ENCODE results near the gene EIF3F. TPM values are rescaled to one million over a fixed set of nuclear protein-coding genes. Genes with fewer than 3 reads are reported as not detected.

Gene EIF3F
- total RNA-seq, 2 donors from 2014 or later, result 329 to 492 TPM

DNA sequence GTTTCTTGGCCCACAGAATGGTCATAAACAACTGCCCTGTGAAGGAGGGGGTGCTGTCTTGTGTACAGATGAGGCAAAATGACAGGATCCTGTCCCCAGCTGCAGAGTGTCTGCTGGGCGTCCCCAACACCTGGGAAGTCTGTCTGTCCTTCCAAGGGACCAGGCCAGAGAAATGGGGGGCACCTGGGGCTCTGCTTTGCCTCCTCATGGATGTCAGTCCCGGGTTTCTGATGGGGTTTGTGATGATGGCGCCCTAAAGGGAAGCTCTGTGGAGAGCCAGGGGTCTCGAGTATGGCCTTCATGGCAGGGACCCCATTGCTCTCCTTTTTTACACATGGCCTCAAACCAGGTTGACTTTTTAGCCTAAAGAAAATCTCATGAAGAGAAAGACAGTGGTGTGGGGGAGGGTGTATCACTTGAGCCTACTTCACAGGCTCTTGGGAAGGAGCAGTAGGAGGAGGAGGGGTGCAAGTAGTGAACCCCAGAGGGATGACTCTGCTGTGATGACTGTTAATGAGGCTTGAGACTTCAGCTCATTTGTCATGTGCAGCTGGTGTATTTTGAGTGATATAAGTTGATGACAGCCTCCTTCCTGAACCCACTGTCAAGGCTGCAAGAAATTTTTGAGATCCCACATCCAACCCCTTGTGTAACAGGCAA is 53.3 kb downstream of the EIF3F start:
- Mint-ChIP-seq H3K9me3 (no peaks in the 10 kb centered on the region), H3K27ac (no peak overlapping the region), H3K36me3 (no peaks in the 10 kb centered on the region)
- ATAC-seq, result no peak
- DNase-seq (ENCODE audit: low spot score in 2 of 2), result no peak

DNA sequence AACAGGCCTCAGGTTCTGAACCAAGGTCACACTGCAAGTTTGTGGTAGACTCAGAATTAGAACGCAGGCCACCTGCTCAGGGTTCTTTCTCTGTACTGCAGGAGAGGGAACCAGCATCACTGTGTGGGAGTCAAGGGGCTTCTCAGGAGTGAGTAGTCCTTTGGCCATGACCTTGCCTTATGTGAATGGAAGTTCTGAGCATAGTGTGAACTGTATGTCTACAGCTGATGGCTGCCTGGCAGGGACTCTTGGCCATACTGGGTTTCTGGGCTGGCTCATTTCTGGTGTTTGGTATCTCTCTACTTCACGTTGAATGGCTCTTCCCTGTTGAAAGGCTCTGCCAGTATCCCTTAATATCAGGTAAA is 53.8 kb downstream of the EIF3F start:
- no peaks in the 10 kb centered on the region for H3K36me3 Mint-ChIP-seq
- no peak overlapping the region for H3K27ac Mint-ChIP-seq
- DNase-seq (ENCODE audit: low spot score in 2 of 2) (no peak), ATAC-seq (no peak)
- H3K9me3 Mint-ChIP-seq, result no peaks in the 10 kb centered on the region

DNA sequence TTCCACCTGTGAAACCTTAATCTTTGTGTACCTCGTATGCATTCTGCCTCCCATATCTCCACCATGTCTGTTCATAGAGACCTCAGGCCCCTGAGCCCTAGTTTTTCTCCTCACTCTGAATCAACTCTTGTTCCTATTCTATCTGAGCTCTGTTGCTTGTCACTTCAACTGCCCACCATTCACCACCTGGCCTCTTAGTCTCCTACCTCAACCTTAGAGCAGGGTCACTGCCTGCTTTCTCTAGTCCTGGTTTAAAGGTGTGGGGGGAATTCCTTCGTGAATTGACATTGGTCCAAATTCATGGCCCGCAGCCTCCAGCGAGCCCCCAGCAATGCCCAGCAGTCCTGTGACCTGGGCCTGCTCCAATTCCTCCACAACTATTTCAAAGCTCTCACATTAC is 54.4 kb downstream of the EIF3F start:
- DNase-seq (ENCODE audit: low spot score in 2 of 2) (no peak), ATAC-seq (no peak)
- no peaks in the 10 kb centered on the region for H3K36me3 Mint-ChIP-seq
- H3K27ac Mint-ChIP-seq, result no peak overlapping the region
- no peaks in the 10 kb centered on the region for H3K9me3 Mint-ChIP-seq

DNA sequence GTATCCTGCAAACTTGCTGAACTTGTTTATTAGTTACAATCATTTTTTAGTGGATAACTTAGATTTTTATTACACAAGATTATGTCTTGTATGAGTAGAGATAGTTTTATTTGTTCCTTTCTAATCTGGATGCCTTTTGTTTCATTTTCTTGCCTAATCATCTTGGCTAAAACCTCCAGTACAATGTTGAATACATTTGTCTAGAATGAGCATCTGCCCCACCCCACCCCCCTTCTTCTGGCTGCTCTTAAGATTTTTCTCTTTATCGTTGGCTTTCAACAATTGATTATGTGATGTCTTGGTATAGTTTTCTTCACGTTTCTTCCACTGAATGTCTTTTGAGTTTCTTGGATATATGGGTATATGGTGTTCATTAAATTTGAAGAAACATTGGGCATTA is 56.6 kb downstream of the EIF3F start:
- Mint-ChIP-seq H3K27ac (no peak overlapping the region), H3K36me3 (no peaks in the 10 kb centered on the region), H3K9me3 (no peaks in the 10 kb centered on the region)
- ATAC-seq, result no peak
- no peak for DNase-seq (ENCODE audit: low spot score in 2 of 2)

DNA sequence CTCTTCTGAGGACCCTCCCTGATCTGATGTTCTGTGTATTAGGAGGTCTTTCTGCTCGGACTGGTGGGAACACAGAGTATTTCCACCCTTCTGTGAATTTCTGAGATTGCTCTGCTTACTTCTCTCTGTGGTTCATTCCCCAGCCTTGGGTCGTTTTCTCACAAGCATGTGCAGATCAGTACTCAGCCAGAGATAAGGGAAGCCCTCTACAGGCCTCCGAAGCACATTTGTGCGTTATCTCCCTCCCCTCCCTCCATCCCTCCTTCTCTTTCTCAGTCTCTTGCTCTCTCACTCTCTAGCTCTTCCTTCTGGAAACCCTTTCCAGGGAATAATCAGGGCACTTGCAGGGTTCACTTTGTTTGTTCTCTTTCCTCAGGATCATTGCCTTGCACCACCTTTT is 58.7 kb downstream of the EIF3F start:
- no peaks in the 10 kb centered on the region for H3K9me3 Mint-ChIP-seq
- H3K27ac Mint-ChIP-seq, result no peak overlapping the region
- H3K36me3 Mint-ChIP-seq, result no peaks in the 10 kb centered on the region
- DNase-seq (ENCODE audit: low spot score in 2 of 2) (no peak), ATAC-seq (no peak)

DNA sequence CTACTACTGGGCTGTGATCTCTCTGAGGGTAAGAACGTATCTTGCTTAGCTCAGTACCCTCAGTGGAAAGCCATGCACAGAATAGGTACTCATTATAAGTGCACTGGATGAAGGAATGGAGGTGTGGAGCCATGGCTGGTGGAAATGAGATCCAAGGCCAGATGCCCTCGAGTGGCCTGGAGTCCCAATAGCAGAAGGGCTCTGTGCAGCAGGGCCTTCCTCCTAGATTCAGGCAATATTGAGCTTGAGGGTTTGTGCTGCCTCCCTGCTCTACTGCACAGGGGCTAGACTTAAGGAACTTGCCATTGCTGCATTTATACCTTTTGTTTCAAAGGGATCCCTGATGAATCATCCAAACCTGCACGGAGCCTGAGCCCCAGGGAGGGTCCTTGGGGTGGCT is 60.2 kb downstream of the EIF3F start:
- ATAC-seq (no peak), DNase-seq (ENCODE audit: low spot score in 2 of 2) (no peak)
- Mint-ChIP-seq H3K27ac (no peak overlapping the region), H3K36me3 (no peaks in the 10 kb centered on the region), H3K9me3 (no peaks in the 10 kb centered on the region)

DNA sequence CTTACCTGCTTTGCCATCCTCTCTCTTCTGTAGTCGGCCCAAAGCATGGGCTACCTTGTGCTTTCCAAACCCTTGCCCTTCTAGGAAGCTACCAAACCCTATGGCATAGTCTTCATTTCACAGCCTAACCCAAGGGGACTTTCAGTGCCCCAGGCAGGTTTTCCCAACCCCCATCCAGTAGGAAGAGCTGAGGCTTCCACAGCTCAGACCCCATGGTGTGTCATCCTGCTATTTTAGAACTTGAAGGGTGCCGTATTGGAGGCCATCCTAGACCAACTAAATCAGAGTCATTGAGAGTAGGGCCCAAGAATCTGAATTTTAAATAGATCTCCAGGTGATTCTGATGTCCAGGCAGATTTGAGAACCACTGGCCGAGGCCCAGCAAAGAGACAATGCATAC is 61.9 kb downstream of the EIF3F start:
- Mint-ChIP-seq H3K9me3 (no peaks in the 10 kb centered on the region), H3K36me3 (no peaks in the 10 kb centered on the region), H3K27ac (no peak overlapping the region)
- no peak for ATAC-seq
- DNase-seq (ENCODE audit: low spot score in 2 of 2), result no peak

Other genes with a start within 250 kb of the EIF3F start
- not detected for gene OR5P2, start 190.4 kb upstream of the EIF3F start, total RNA-seq
- not detected for gene OR5P3, start 156.5 kb upstream of the EIF3F start, total RNA-seq
- not detected for gene OR10A6, start 56.1 kb upstream of the EIF3F start, total RNA-seq
- not detected for gene OR10A3, start 45.6 kb upstream of the EIF3F start, total RNA-seq
- not detected for gene NLRP10, start 21.9 kb upstream of the EIF3F start, total RNA-seq
- under 1 TPM; 0.07 to 0.41 TPM for gene TUB, start 93.9 kb downstream of the EIF3F start, total RNA-seq
- gene RIC3, start 181.7 kb downstream of the EIF3F start, total RNA-seq, result 10 to 100 TPM; 12.1 to 19.7 TPM